GM21529 (cell line): Measurements from ENCODE around the gene CEP85L.

Experiments used
- ATAC-seq: cut with Tn5 transposase; IDR thresholded peaks from one replicate; pipeline ENCODE4 v1.9.1; 2021; ENCODE audit not compliant: unreplicated experiment

The CEP85L gene

GRCh38 chr6:118661831-118662230 lies 10.4 kb upstream of the CEP85L start:
- no peak for ATAC-seq

DNA sequence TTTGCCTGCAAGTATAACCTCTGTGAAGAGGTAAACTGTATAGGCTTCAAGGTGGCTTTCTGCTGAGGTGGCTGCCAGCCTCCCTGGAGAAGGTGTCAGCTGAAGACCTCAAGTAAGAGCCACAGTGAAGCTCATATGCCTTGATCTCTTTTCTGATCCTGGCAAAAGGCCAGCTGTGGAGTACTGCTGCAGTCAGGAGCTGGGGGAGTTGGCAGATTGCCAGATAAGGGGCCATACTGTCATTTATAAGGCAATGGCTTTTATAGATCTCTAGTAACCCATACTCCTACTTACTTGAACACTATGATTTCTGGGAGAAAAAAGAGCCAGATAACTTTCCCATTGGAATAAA lies 8.8 kb upstream of the CEP85L start:
- ATAC-seq = no peak

DNA sequence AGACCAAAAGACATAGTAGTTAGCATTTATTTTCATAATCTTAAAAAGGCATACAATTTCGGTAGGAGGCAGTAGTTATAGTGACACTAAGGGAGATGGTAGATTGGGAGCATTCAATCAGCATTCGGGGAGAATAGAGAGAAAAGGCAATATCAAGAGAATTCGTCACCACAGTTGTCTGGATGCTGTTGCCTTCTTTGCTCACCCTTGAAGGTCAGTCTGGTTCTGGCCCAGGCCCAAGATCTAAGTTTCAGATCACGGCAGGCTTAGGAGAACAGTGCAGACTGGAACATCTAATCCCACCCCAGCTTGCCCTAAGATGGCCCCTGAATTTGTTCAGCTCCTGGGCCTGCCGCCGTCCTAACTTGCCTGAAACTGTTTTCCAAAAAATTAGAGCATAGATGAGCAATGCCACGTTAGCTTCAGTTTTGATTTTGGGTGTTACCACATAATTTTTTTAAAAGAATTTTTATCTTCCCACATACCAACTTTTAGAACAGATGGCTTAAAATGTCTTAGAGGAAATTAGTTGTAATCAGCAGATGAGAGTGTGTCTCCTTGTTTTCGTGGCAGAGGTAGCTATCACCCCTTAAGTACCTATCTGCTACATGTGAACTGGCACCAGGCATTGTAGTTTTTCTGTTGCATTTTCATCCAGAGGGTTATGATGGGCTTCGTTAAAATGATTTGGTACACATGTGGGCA lies 8.3 kb upstream of the CEP85L start:
- ATAC-seq = no peak

GRCh38 chr6:118656847-118657451 lies 5.6 kb upstream of the CEP85L start:
- no peak for ATAC-seq

DNA sequence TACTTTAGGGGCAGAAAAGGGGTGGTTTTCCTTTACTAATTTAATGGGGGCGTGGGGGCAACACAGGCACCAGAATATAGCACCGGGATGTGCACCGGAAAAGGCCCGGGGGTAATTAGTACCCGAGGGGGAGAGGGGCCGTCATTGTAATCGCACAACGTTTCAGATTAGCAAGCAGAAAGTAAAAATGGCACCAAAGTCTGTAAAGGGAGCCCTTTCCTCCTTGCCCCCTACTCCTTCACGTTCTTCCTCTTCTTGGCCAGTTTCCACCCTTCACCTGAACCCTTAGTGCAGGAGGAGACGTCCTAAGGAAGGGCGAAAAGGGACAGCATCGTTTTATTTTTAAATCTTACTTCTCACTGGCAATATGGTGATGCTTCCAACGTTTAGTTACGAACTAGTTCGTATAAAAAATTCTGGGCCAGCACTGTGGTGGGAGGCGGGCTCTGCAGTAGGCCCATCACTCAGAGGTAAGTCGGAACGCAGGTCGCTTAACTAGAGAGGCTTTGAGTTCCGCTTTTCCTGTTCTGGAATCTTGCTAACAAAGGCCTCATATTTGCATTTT lies 742 bp upstream of the CEP85L start:
- no peak for ATAC-seq

- peak; percentile 46 for ATAC-seq
Measured at GRCh38 chr6:118650582-118651281, 659 bp downstream of the CEP85L start.

GRCh38 chr6:118649918-118650581 lies 1.3 kb downstream of the CEP85L start:
- ATAC-seq = peak; percentile 30

DNA sequence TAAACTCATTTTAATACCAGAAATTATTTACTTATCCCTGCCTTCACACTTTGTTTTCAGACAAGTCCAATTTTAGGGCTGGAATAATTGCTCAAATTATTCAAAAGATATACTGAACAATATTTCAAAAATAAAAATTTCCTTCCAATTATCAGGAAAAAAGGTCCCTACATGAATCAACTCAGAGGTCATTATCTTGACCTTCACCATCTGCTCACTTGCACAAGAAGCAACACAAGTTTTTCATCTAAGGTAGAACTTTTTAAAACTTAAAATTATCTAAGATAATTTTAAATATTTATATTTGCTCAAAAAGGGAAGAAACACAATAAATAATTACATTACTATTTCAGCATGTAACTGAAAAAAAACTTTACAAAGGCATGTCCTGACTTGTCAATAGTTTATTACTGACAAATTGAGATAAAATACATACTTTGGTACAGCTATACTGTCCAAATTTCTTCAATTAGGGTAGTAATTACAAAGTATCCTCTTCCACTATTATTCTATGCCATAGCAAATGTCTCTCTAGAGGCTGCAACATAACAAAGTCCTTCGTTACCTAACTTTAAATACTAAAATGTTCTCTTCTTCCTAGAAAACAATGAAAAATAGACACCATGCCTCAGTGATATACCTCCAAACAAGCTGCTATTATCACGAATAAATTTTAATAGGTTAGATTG lies 2.4 kb downstream of the CEP85L start:
- no peak for ATAC-seq

GRCh38 chr6:118646977-118647376 lies 4.4 kb downstream of the CEP85L start:
- ATAC-seq = no peak

DNA sequence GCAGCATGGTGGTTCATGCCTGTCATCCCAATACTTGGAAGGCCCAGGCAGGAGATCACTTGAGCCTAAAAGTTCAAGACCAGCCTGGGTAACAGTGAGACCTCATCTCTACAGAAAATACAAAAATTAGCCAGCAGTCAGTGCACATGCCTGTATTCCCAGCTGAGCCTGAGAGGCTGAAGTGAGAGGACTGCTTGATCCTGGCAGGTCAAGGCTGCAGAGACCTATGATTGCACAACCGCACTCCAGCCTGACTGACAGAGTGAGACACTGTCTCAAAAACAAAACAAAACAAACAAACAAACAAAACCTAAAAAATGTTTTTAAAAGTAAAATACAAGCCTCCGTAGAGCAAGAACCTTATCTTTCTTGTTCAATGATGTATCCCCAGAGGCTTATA lies 6.0 kb downstream of the CEP85L start:
- no peak for ATAC-seq

DNA sequence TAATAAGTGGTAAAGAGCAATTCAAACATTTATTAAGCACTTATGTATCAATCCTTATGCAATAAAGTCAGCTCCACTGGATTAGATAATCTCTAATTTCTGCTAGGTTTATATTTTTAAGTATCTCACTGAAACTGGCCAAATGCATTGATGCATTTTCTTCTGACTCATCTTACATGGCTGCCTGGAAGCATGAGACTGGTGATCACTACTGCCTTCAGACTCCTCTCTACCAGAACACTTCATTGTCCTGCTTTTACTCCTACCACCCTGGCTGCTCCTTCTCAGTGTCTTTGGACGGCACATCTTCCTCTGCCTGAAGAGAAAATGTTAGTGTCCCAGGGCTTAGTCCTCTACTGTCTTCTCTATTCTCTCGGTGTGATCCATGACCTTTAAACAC lies 7.4 kb downstream of the CEP85L start:
- ATAC-seq = no peak

DNA sequence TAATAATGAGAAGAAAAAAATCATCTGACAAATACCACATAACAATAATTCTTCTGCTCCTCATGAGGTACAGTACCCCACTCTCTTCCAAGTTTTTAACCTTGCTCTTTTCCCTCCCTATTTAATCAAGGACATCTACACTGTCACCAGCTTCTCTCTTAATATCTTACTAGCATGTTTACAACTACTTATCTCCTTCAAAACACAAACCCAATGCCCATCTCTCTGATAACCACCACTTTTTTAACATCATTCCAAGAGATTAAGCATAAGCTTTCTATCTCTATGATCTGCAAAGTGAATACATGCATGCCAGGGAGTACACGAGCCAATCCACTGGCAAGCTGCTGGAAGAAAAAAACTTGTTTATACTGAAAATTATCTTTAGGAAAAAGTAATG lies 10.3 kb downstream of the CEP85L start:
- no peak for ATAC-seq

DNA sequence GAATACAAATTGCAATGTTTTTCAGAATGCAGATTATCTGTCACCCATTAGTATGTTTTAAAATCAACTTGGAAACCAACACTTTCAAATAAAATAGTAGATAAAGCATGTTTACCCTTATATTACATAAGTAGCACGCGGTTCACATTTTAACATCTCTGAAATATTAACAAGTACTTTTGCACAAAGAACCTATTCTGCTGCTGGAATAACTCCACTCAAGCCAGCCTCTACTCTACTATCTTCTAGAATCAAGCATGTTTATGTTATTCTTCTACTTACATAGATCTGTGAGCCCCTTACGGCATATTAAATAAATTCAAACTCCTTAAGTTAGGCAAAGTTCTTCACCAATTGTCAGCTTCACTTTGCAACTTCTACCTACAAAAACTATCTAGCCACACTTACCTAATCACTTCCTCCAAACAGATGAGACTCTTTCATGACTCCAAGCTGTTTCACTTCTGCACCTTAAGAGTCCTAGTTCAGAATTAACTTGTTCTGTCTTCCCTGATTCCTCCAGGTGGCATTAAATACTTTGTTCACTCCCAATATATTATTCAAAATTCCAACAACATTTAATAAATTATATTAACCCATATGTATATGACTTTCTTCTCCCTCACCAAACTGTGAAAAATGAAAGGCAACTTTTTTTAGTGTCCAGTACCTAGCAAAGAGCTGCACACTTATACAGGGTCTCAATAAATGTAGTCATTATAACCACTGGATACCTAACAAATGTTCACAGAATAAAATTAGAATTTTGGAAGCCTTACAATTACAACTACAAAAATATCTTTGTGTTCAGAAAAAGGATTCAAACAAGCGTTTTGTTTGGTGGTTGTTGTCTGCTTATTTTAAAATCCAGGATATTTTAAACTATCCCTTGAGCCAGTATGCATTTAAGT lies 12.1 kb downstream of the CEP85L start:
- peak; percentile 89 for ATAC-seq

DNA sequence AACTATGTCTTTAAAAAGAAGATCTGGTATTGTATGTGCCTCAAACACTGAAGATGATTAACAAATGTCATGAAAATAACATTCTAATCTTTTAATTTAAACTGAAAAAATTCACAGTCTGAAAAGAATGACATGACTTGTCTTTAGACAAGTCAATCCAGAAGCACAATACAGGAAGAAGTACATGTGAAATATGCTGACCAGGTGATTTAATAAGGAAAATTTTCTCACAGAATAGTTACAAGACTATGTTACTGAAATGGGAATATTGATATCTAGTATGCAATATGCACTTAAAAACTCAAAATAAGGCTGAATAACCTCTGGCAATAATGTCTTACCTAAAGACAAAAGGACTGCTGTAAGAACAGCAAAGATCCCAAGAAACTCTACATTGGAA lies 13.1 kb downstream of the CEP85L start:
- no peak for ATAC-seq

DNA sequence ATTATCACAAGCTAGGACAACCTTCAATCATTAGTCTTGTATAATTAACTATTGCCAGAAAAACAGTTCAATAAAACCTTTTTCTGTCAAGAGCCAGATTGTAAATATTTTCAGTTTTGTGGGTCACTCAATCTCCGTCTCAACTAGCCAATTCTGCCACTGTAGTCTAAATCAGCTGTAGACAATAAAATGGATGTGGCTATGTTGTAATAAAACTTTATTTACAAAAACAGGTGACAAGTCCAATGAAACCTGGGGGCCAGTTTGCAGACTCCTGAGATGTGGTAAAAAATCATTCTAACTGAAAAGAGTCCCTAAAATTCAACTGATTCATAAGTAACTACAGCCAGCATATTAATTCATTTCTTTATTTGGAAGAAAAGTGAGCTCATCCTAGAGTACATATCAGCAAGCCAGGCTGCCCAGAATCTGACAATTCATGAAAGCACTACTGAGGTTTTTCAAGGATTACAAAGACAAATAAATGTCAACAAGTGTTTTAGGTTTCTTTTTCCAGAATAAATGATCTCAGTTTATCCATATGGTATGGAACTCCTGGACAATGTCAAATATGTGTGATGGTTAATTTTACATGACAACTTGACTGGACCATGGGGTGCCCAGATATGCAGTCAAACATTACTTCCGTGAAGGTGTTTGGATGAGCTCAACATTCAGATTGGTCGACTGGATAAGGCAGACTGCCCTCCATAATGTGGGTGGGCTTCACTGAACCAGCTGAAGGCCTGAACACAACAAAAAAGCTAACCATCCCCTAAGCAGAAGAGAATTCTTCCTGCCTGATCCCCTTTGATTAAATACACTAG lies 15.3 kb downstream of the CEP85L start:
- ATAC-seq = no peak

DNA sequence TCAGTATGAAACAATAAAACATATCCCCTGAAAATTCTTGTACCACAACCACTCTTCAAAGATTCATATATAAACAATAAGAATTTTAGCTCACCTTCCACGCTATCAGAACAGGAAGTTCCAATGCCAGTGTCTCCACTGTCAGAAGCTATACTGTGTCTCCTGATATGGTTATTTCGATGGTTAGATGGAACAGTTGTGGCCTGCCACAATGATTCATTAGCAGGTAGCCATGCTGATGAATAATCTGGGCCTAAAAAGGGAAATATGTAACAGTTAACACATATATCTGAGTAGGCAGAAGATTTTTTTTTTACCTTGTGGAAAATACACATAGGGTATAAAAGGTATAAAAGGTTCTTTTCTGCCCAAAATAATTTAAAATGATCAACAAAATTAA lies 19.0 kb downstream of the CEP85L start:
- ATAC-seq = no peak

DNA sequence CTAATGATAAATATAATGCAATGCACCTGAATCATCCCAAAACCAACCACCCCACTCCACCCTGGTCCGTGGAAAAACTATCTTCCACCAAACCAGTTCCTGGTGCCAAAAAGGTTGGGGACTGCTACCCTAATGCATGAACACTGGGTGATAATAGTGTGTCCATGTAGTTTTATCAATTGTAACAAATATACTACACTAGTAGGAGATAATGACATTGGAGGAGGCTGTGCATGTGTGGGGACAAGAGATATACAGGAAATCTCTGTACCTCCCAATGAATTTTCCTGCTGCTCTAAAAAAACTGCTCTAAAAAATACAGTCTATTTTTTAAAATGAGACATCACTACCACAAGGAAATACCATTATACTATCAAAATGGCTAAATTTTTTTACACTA lies 20.5 kb downstream of the CEP85L start:
- ATAC-seq = no peak

GRCh38 chr6:118630067-118630466 lies 21.3 kb downstream of the CEP85L start:
- ATAC-seq = no peak

- ATAC-seq = no peak
Measured at GRCh38 chr6:118627724-118628123, 23.7 kb downstream of the CEP85L start.
